Lung (tissue), 12 donors: ENCODE measurements around the gene EFNA5. TPM values are rescaled to one million over a fixed set of nuclear protein-coding genes. Genes with fewer than 3 reads are reported as not detected.

Experiments
- ATAC-seq: fragments of 200-7000 bp; cut with Tn5 transposase; one replicate; pipeline ENCODE4 v1.9.1; 2020; ENCODE audit warnings: moderate number of reproducible peaks; ENCODE audit not compliant: insufficient read depth, low FRiP score
- DNase-seq, 3 donors: peaks; one replicate each; pipeline ENCODE4 v3.0.0-alpha.2; 2013 to 2017
- H3K27ac ChIP-seq, 2 donors: one replicate each; pipeline ENCODE4 v1.5.1; 2013; ENCODE audit warnings: mild to moderate bottlenecking in 2 of 2, moderate library complexity in 2 of 2, control low read depth in 1 of 2, inconsistent platforms in 1 of 2, low read depth in 1 of 2, low read length in 1 of 2
- H3K27me3 ChIP-seq, 3 donors: one replicate each; pipeline ENCODE4 v1.5.1; 2013; ENCODE audit warnings: low read length in 2 of 3; ENCODE audit not compliant: control insufficient read depth in 3 of 3, insufficient read depth in 3 of 3
- H3K36me3 ChIP-seq, 4 donors: one replicate each; pipeline ENCODE4 v1.5.1; 2013; ENCODE audit warnings: low read length in 4 of 4, mild to moderate bottlenecking in 1 of 4, moderate library complexity in 1 of 4; ENCODE audit not compliant: control insufficient read depth in 4 of 4, insufficient read depth in 4 of 4
- H3K4me1 ChIP-seq, 5 donors: one replicate each; pipeline ENCODE4 v1.5.1; 2013; ENCODE audit warnings: low read length in 5 of 5, mild to moderate bottlenecking in 2 of 5, moderate library complexity in 1 of 5; ENCODE audit not compliant: control insufficient read depth in 5 of 5, insufficient read depth in 5 of 5
- H3K4me3 ChIP-seq: one replicate; pipeline ENCODE4 v1.5.1; 2013; ENCODE audit warnings: mild to moderate bottlenecking, control low read depth, moderate library complexity
- H3K9ac ChIP-seq, 2 donors: one replicate each; pipeline ENCODE4 v1.5.1; 2013; ENCODE audit warnings: low read length in 2 of 2, control low read depth in 1 of 2; ENCODE audit not compliant: insufficient read depth in 1 of 2
- H3K9me3 ChIP-seq, 4 donors: one replicate each; pipeline ENCODE4 v1.5.1; 2013; ENCODE audit warnings: low read length in 3 of 4, mild to moderate bottlenecking in 1 of 4, moderate library complexity in 1 of 4; ENCODE audit not compliant: control insufficient read depth in 4 of 4, insufficient read depth in 3 of 4
- CTCF ChIP-seq: IDR thresholded peaks from 2 replicates; pipeline ENCODE4 v1.5.1; 2012; ENCODE audit warnings: mild to moderate bottlenecking; ENCODE audit errors: control extremely low read depth, extremely low read depth
- WGBS, 2 donors: extraction: QIAGEN DNeasy Blood & Tissue Kit; methylation state at CpG; one replicate each; pipeline ENCODE4 v1.1.7; 2013; 5-methylcytosine and 5-hydroxymethylcytosine counted together
- polyA plus RNA-seq, 2 donors: library from polyadenylated mRNA; stranded (reverse); fragments of 200-250 nt; gene quantifications; one replicate each; pipeline ENCODE4 v1.2.1, GENCODE V29; 2013
- total RNA-seq, 2 donors: library from RNA; depleted of rRNA in 1 of 2; stranded (reverse); fragments of >200 nt in 1 of 2; gene quantifications; one replicate each; pipeline ENCODE4 v1.2.1, GENCODE V29; 2014 to 2021
- donor health status: control.
- donor health status: control.
- donor health status: Bipolar disorder and iron deficiency.
- donor health status: healthy.
- donor health status: DM: yes; HTN: yes; CAD: no.

EFNA5 gene
- total and polyA plus RNA-seq, 4 donors = 2.1 to 18.4 (median 7.8) TPM

- no peak for TF ChIP-seq CTCF
- H3K9ac ChIP-seq = peak overlapping the region in 1 of 2 donors; percentile 95
- H3K4me1 ChIP-seq = peaks cover 2 to 59% (median 21%) of the 10 kb centered on the region in 5 donors
- no peaks in the 10 kb centered on the region for H3K27me3 ChIP-seq
- H3K36me3 ChIP-seq = no peaks in the 10 kb centered on the region
- H3K9me3 ChIP-seq = no peaks in the 10 kb centered on the region
- H3K27ac ChIP-seq = peak overlapping the region; percentile 72 to 77
- no peak overlapping the region for H3K4me3 ChIP-seq
- WGBS, 2 donors = 27 to 39% methylated on average over 14 of the region's 14 CpGs
- no peak for ATAC-seq
- DNase-seq = peak in 2 of 3 donors; percentile 52 to 53
Measured at GRCh38 chr5:107570805-107571531, 99.8 kb downstream of the EFNA5 start.

GRCh38 chr5:107570181-107570580 is 100.6 kb downstream of the EFNA5 start:
- Histone ChIP-seq H3K27me3 (no peaks in the 10 kb centered on the region), H3K27ac (peak overlapping the region in 1 of 2 donors; percentile 77), H3K9me3 (no peaks in the 10 kb centered on the region), H3K4me1 (peaks cover 2 to 64% (median 22%) of the 10 kb centered on the region in 5 donors), H3K9ac (no peak overlapping the region), H3K4me3 (no peak overlapping the region), H3K36me3 (no peaks in the 10 kb centered on the region)
- 91 to 96% methylated on average over 4 of the region's 4 CpGs for WGBS, 2 donors
- no peak for TF ChIP-seq CTCF
- no peak for ATAC-seq
- DNase-seq = no peak

- no peaks in the 10 kb centered on the region for H3K36me3 ChIP-seq
- no peak for TF ChIP-seq CTCF
- 88 to 90% methylated on average over 4 of the region's 4 CpGs for WGBS, 2 donors
- H3K9me3 ChIP-seq = no peaks in the 10 kb centered on the region
- no peak overlapping the region for H3K27ac ChIP-seq
- ATAC-seq (no peak), DNase-seq (no peak)
- H3K4me1 ChIP-seq = peaks cover 2 to 64% (median 22%) of the 10 kb centered on the region in 5 donors
- H3K9ac ChIP-seq = no peak overlapping the region
- no peaks in the 10 kb centered on the region for H3K27me3 ChIP-seq
- no peak overlapping the region for H3K4me3 ChIP-seq
Measured at GRCh38 chr5:107567901-107568671, 102.7 kb downstream of the EFNA5 start.
